ENCODE measurements around the gene WDR54. TPM values are rescaled to one million over a fixed set of nuclear protein-coding genes. Genes with fewer than 3 reads are reported as not detected.
A peak's percentile ranks its signal among the peaks of the same experiment; 100 is the strongest.

WDR54 gene
- polyA plus RNA-seq, 2 of the 4 experiments (the other 2 are of a cell fraction), result 47.4 to 62.5 TPM

GRCh38 chr2:74379851-74380789 is 41.4 kb upstream of the WDR54 start, which contains the start of gene DCTN1:
Gene DCTN1, minus strand, starts transcription at chr2:74380311. Its CDS starts 274 bp downstream, at chr2:74380037.
- ChIA-PET POLR2A (interaction anchor here (0.5 kb wide), 1 partner anchor 159 kb away, joined by 3 read pairs; no protein-coding TSS in a partner anchor), CTCF (interaction anchor here (0.9 to 2.6 kb wide), 3 partner anchors 9 to 12 kb away, joined by 3 to 12 read pairs (median 9); no protein-coding TSS in a partner anchor)
- WGBS (ENCODE audit: missing lambda C conversion rate), result 58% methylated on average over 11 of the region's 14 CpGs
- Histone ChIP-seq H3K4me2 (peak within 1 kb of the TSS; percentile 57), H3K4me3 (no peak within 1 kb of the TSS), H3K27ac (peak within 1 kb of the TSS in 1 of 2 experiments; percentile 61; a peak in 2 of 6 replicates), H3K9me3 (no peaks in the 10 kb centered on the region), H3K4me1 (peaks cover 21% of the 10 kb centered on the region; the same call in 2 of the 3 replicates)
- ATAC-seq (peak; percentile 75 to 92), FAIRE-seq (no peak), DNase-seq (ENCODE audit: low read depth in 1 of 2, low spot score in 1 of 2) (peak; percentile 26 to 35)
- no peak for TF ChIP-seq CBX8 (IDR thresholded peaks at IDR 0.05)
- 0 out of 2 replicates have a peak, but pooled peaks have one; percentile 35 for TF ChIP-seq MAX (IDR thresholded peaks at IDR 0.05)

GRCh38 chr2:74381751-74382150 is 39.8 kb upstream of the WDR54 start:
- DNase-seq (ENCODE audit: low read depth in 1 of 2, low spot score in 1 of 2) (no peak), FAIRE-seq (no peak), ATAC-seq (no peak)
- CTCF ChIA-PET, result interaction anchor here (0.9 to 2.5 kb wide), 6 partner anchors 9 to 132 kb away, joined by 3 to 18 read pairs (median 8); partner anchors contain the start of genes C2orf81 and WDR54
- Histone ChIP-seq H3K4me1 (peaks cover 21% of the 10 kb centered on the region; the same call in 2 of the 3 replicates), H3K4me3 (no peak overlapping the region), H3K4me2 (no peak overlapping the region), H3K27ac (no peak overlapping the region), H3K9me3 (no peaks in the 10 kb centered on the region)
- POLR2A ChIA-PET, result no interaction called here
- no peak for TF ChIP-seq RAD21 (conservative IDR thresholded peaks at IDR 0.05 in 1 of 2, IDR thresholded peaks at IDR 0.05 in 1 of 2)
- no peak for TF ChIP-seq SREBF2 (IDR thresholded peaks at IDR 0.05)
- TF ChIP-seq POLR2AphosphoS2 (conservative IDR thresholded peaks at IDR 0.05; ENCODE audit: low read length), result no peak
- no peak for TF ChIP-seq CEBPB (IDR thresholded peaks at IDR 0.05)
- no peak for TF ChIP-seq GATA3 (IDR thresholded peaks at IDR 0.05; ENCODE audit: borderline replicate concordance)
- TF ChIP-seq TFCP2L1 (CRISPR knock-in tag; IDR thresholded peaks at IDR 0.05), result no peak
- TF ChIP-seq HOXB5 (CRISPR knock-in tag; IDR thresholded peaks at IDR 0.05), result no peak
- no peak for TF ChIP-seq NPAS2 (CRISPR knock-in tag; IDR thresholded peaks at IDR 0.05; ENCODE audit: borderline replicate concordance)
- TF ChIP-seq EHF (CRISPR knock-in tag; IDR thresholded peaks at IDR 0.05), result no peak
- WGBS (ENCODE audit: missing lambda C conversion rate), result 94% methylated on average over 3 of the region's 3 CpGs

- DNase-seq (ENCODE audit: low read depth in 1 of 2, low spot score in 1 of 2), result no peak
- no peak overlapping the region for H3K27ac ChIP-seq
These were observed 38.3 kb upstream of the WDR54 start for GRCh38 chr2:74383254-74383653.

More at GRCh38 chr2:74383254-74383653, 38.3 kb upstream of the WDR54 start:
- 5% methylated on average over 1 of the region's 1 CpG for WGBS (ENCODE audit: missing lambda C conversion rate)
- ATAC-seq, result no peak
- FAIRE-seq, result no peak
- ChIA-PET POLR2A (no interaction called here), CTCF (interaction anchor here (1.4 to 2.5 kb wide), 5 partner anchors 8 to 134 kb away, joined by 3 to 18 read pairs (median 8); partner anchors contain the start of genes C2orf81 and WDR54)
- H3K4me1 ChIP-seq, result peaks cover 21% of the 10 kb centered on the region; the same call in 2 of the 3 replicates
- TF ChIP-seq USF2 (IDR thresholded peaks at IDR 0.05), result no peak
- TF ChIP-seq KDM5A (IDR thresholded peaks at IDR 0.05), result no peak
- no peak for TF ChIP-seq HEYL (CRISPR knock-in tag; IDR thresholded peaks at IDR 0.05)
- TF ChIP-seq BCL3 (IDR thresholded peaks at IDR 0.05), result no peak
- TF ChIP-seq NFE2L2 (conservative IDR thresholded peaks at IDR 0.05; ENCODE audit: low read length), result no peak
- no peak for TF ChIP-seq JUN (IDR thresholded peaks at IDR 0.05)
- no peak for TF ChIP-seq PBX3 (IDR thresholded peaks at IDR 0.05)
- H3K4me2 ChIP-seq, result peak overlapping the region; percentile 6; the same call in 1 of the 3 replicates
- no peaks in the 10 kb centered on the region for H3K9me3 ChIP-seq
- H3K4me3 ChIP-seq, result no peak overlapping the region

Data from A549 (cell line).